ENCODE results near the gene CST8.

The CST8 gene

GRCh38 chr20:23508449-23509229 lies 17.7 kb downstream of the CST8 start:
- Histone ChIP-seq H3K27me3 (replicated peaks) (no peaks in the 10 kb centered on the region), H3K36me3 (replicated peaks) (no peaks in the 10 kb centered on the region), H3K4me3 (ENCODE audit: low read depth, low read length) (no peak overlapping the region), H3K27ac (no peak overlapping the region)
- TF ChIP-seq CTCF (IDR thresholded peaks at IDR 0.05; ENCODE audit: low read depth, low read length, missing control alignments), result no peak
- DNase-seq, result no peak
- in situ Hi-C loops (cut with HindIII; ENCODE audit: low pct_ligation_motif_present, low sequenced_read_pairs), result no loop called here

- no peak overlapping the region for H3K4me3 ChIP-seq (ENCODE audit: low read depth, low read length)
- H3K27me3 ChIP-seq (replicated peaks), result no peaks in the 10 kb centered on the region
- no peak for TF ChIP-seq CTCF (IDR thresholded peaks at IDR 0.05; ENCODE audit: low read depth, low read length, missing control alignments)
- in situ Hi-C loops (cut with HindIII; ENCODE audit: low pct_ligation_motif_present, low sequenced_read_pairs), result no loop called here
- H3K27ac ChIP-seq, result no peak overlapping the region
- H3K36me3 ChIP-seq (replicated peaks), result no peaks in the 10 kb centered on the region
- DNase-seq, result no peak
These were observed 18.5 kb downstream of the CST8 start for GRCh38 chr20:23509247-23509913.

- H3K27me3 ChIP-seq (replicated peaks), result no peaks in the 10 kb centered on the region
- no peak for TF ChIP-seq CTCF (IDR thresholded peaks at IDR 0.05; ENCODE audit: low read depth, low read length, missing control alignments)
- no peak for DNase-seq
- in situ Hi-C loops (cut with HindIII; ENCODE audit: low pct_ligation_motif_present, low sequenced_read_pairs), result no loop called here
- H3K36me3 ChIP-seq (replicated peaks), result no peaks in the 10 kb centered on the region
- H3K27ac ChIP-seq, result no peak overlapping the region
- no peak overlapping the region for H3K4me3 ChIP-seq (ENCODE audit: low read depth, low read length)
These were observed 19.2 kb downstream of the CST8 start for GRCh38 chr20:23510000-23510590.

GRCh38 chr20:23513164-23513563 lies 22.2 kb downstream of the CST8 start:
- no peak for DNase-seq
- no peak for TF ChIP-seq CTCF (IDR thresholded peaks at IDR 0.05; ENCODE audit: low read depth, low read length, missing control alignments)
- Histone ChIP-seq H3K27me3 (replicated peaks) (no peaks in the 10 kb centered on the region), H3K36me3 (replicated peaks) (no peaks in the 10 kb centered on the region), H3K27ac (no peak overlapping the region), H3K4me3 (ENCODE audit: low read depth, low read length) (no peak overlapping the region)
- in situ Hi-C loops (cut with HindIII; ENCODE audit: low pct_ligation_motif_present, low sequenced_read_pairs), result no loop called here

- no peaks in the 10 kb centered on the region for H3K27me3 ChIP-seq (replicated peaks)
- in situ Hi-C loops (cut with HindIII; ENCODE audit: low pct_ligation_motif_present, low sequenced_read_pairs), result no loop called here
- no peak for TF ChIP-seq CTCF (IDR thresholded peaks at IDR 0.05; ENCODE audit: low read depth, low read length, missing control alignments)
- DNase-seq, result no peak
- no peak overlapping the region for H3K4me3 ChIP-seq (ENCODE audit: low read depth, low read length)
- no peaks in the 10 kb centered on the region for H3K36me3 ChIP-seq (replicated peaks)
- no peak overlapping the region for H3K27ac ChIP-seq
These were observed 23.9 kb downstream of the CST8 start for GRCh38 chr20:23514848-23515247.

Data from brain microvascular endothelial cell (primary cell).